ENCODE results near the gene SYT12.

SYT12 gene

DNA sequence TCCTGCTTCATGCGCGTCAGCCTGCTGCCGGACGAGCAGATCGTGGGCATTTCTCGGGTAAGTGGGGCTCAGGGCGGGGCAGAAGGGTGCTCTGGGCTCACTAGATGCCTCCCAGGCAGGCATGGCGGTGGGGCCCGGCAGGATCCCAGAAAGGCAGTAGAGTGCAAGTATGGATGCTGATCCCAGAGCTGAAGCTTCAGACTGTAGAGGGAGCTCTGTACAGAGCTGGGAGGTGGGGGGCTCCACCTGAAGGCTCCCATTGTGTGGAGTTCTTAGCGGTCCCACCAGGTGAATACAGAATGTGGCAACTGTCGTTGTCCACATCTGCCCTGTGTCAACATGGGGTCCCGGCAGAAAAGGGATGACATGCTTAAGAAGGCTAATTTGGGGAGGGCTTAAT lies 17.2 kb downstream of the SYT12 start:
- peaks cover 5% of the 10 kb centered on the region for H3K4me1 ChIP-seq (ENCODE audit: control insufficient read depth, low read length)
- no peak overlapping the region for H3K4me3 ChIP-seq (ENCODE audit: low read length)
- H3K9me3 ChIP-seq (ENCODE audit: control insufficient read depth, insufficient read depth, low read length) = no peaks in the 10 kb centered on the region
- no peaks in the 10 kb centered on the region for H3K79me2 ChIP-seq (ENCODE audit: control insufficient read depth, low read length)
- no peak overlapping the region for H3K4me2 ChIP-seq (ENCODE audit: low read length)
- no peaks in the 10 kb centered on the region for H3K36me3 ChIP-seq (ENCODE audit: control insufficient read depth, low read length)
- H3F3A ChIP-seq (ENCODE audit: control insufficient read depth, insufficient read depth) = peaks cover 2% of the 10 kb centered on the region; the same call in 1 of the 2 replicates
- no peak for TF ChIP-seq EZH2phosphoT487 (IDR thresholded peaks at IDR 0.05; ENCODE audit: borderline replicate concordance, low read length)
- TF ChIP-seq, protein P1, sequence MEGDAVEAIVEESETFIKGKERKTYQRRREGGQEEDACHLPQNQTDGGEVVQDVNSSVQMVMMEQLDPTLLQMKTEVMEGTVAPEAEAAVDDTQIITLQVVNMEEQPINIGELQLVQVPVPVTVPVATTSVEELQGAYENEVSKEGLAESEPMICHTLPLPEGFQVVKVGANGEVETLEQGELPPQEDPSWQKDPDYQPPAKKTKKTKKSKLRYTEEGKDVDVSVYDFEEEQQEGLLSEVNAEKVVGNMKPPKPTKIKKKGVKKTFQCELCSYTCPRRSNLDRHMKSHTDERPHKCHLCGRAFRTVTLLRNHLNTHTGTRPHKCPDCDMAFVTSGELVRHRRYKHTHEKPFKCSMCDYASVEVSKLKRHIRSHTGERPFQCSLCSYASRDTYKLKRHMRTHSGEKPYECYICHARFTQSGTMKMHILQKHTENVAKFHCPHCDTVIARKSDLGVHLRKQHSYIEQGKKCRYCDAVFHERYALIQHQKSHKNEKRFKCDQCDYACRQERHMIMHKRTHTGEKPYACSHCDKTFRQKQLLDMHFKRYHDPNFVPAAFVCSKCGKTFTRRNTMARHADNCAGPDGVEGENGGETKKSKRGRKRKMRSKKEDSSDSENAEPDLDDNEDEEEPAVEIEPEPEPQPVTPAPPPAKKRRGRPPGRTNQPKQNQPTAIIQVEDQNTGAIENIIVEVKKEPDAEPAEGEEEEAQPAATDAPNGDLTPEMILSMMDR (IDR thresholded peaks at IDR 0.05; ENCODE audit: low read depth, low read length, poor library complexity, severe bottlenecking) = no peak
- H4K20me1 ChIP-seq (ENCODE audit: control insufficient read depth, insufficient read depth, low read depth, low read length) = peaks cover 2% of the 10 kb centered on the region; the same call in 1 of the 2 replicates
- H3K27me3 ChIP-seq (ENCODE audit: control insufficient read depth, low read length) = peaks cover 46% of the 10 kb centered on the region
- no peaks in the 10 kb centered on the region for H3K9me2 ChIP-seq (replicated peaks; ENCODE audit: control insufficient read depth, low read length)
- H3K27ac ChIP-seq (ENCODE audit: low read depth, low read length) = no peak overlapping the region

- H3K4me1 ChIP-seq (ENCODE audit: control insufficient read depth, low read length) = peaks cover 5% of the 10 kb centered on the region
- H4K20me1 ChIP-seq (ENCODE audit: control insufficient read depth, insufficient read depth, low read depth, low read length) = peaks cover 2% of the 10 kb centered on the region; the same call in 1 of the 2 replicates
- no peak overlapping the region for H3K27ac ChIP-seq (ENCODE audit: low read depth, low read length)
- H3K9me2 ChIP-seq (replicated peaks; ENCODE audit: control insufficient read depth, low read length) = no peaks in the 10 kb centered on the region
- H3K27me3 ChIP-seq (ENCODE audit: control insufficient read depth, low read length) = peaks cover 55% of the 10 kb centered on the region
- H3K36me3 ChIP-seq (ENCODE audit: control insufficient read depth, low read length) = no peaks in the 10 kb centered on the region
- H3K9me3 ChIP-seq (ENCODE audit: control insufficient read depth, insufficient read depth, low read length) = no peaks in the 10 kb centered on the region
- no peak overlapping the region for H3K4me3 ChIP-seq (ENCODE audit: low read length)
- peaks cover 2% of the 10 kb centered on the region; the same call in 1 of the 2 replicates for H3F3A ChIP-seq (ENCODE audit: control insufficient read depth, insufficient read depth)
- no peak overlapping the region for H3K4me2 ChIP-seq (ENCODE audit: low read length)
- H3K79me2 ChIP-seq (ENCODE audit: control insufficient read depth, low read length) = no peaks in the 10 kb centered on the region
- no peak for TF ChIP-seq EZH2phosphoT487 (IDR thresholded peaks at IDR 0.05; ENCODE audit: borderline replicate concordance, low read length)
- TF ChIP-seq, protein P1 (IDR thresholded peaks at IDR 0.05; ENCODE audit: low read depth, low read length, poor library complexity, severe bottlenecking) = no peak
Observed at GRCh38 chr11:67041602-67042001, 18.7 kb downstream of the SYT12 start.

DNA sequence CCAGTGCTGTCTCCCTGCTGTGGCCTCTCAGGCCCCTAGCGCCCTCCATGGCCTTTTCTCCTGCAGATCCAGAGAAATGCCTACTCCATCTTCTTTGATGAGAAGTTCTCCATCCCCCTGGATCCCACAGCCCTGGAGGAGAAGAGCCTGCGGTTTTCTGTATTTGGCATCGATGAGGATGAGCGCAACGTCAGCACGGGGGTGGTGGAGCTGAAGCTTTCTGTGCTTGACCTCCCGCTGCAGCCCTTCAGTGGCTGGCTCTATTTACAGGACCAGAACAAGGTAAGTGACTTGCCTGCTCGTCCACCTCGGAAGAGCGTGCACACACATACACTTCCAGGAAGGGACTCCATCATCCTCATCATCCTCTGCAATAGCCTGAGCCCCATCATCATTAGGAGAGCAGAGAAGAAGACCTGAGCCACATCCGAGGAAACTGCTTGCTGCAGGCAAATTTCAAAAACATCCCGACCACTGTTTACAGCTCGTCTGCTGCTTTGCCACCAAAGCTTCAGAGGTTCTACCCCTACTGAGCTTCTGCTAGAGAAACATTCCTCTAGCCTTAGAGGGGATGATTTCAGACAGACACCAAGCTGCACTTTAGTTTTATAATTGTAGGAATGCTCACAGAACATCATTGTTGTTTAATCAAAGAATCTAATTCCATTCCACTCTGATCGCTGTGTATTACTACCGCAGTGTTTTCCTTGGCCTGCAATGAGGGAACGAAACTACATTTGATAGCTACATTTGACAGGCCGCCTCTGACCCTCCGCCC lies 20.8 kb downstream of the SYT12 start:
- Histone ChIP-seq H4K20me1 (ENCODE audit: control insufficient read depth, insufficient read depth, low read depth, low read length) (peaks cover 2% of the 10 kb centered on the region; the same call in 1 of the 2 replicates), H3K9me3 (ENCODE audit: control insufficient read depth, insufficient read depth, low read length) (no peaks in the 10 kb centered on the region), H3K27me3 (ENCODE audit: control insufficient read depth, low read length) (peaks cover 58% of the 10 kb centered on the region), H3F3A (ENCODE audit: control insufficient read depth, insufficient read depth) (peaks cover 2% of the 10 kb centered on the region; the same call in 1 of the 2 replicates), H3K4me2 (ENCODE audit: low read length) (no peak overlapping the region), H3K36me3 (ENCODE audit: control insufficient read depth, low read length) (no peaks in the 10 kb centered on the region), H3K27ac (ENCODE audit: low read depth, low read length) (no peak overlapping the region), H3K4me1 (ENCODE audit: control insufficient read depth, low read length) (peaks cover 5% of the 10 kb centered on the region), H3K79me2 (ENCODE audit: control insufficient read depth, low read length) (no peaks in the 10 kb centered on the region), H3K9me2 (replicated peaks; ENCODE audit: control insufficient read depth, low read length) (no peaks in the 10 kb centered on the region), H3K4me3 (ENCODE audit: low read length) (no peak overlapping the region)
- TF ChIP-seq EZH2phosphoT487 (IDR thresholded peaks at IDR 0.05; ENCODE audit: borderline replicate concordance, low read length) = no peak
- TF ChIP-seq, protein P1 (IDR thresholded peaks at IDR 0.05; ENCODE audit: low read depth, low read length, poor library complexity, severe bottlenecking) = no peak
